Measurements from ENCODE around the gene CRLF3. TPM values are rescaled to one million over a fixed set of nuclear protein-coding genes. Genes with fewer than 3 reads are reported as not detected.
A peak's percentile ranks its signal among the peaks of the same experiment; 100 is the strongest.
"Not testable (repeated sequence)": the region's sequence is repeated elsewhere in the genome, so short reads cannot be mapped to it uniquely, and the experiment has no call there.

The CRLF3 gene
- total and polyA plus RNA-seq, 10 donors: 21.0 to 51.9 (median 48.4) TPM

DNA sequence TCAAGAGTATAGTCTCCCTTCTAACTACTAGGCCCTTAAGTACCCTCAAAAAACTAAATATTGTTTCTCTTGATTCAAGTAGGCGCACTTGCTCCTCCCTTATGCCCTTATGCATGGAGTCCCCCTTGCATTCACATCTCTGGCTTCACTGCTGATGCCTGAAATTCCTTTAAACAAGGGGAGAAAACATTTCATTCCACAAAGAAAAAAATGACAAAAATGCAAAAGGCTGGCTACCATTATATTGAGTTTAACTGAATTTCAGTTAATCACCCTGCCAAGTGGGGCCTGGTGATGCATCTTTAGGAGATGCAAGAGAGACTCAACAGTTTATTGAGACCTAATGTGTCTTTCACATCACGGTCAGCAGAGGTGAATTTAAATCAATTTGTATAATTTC, 35.6 kb downstream of the CRLF3 start:
- no peak overlapping the region for H3K4me3 ChIP-seq
- no peaks in the 10 kb centered on the region for H3K27me3 ChIP-seq (replicated peaks in 1 of 7)
- no peak for TF ChIP-seq POLR2A (IDR thresholded peaks at IDR 0.05)
- peak in 1 of 3 donors; percentile 6 for TF ChIP-seq POLR2AphosphoS5 (IDR thresholded peaks at IDR 0.05)
- intact Hi-C loops (cut with DNase I; ENCODE audit: low total_unique reads): no loop called here
- no peaks in the 10 kb centered on the region for H3K9me3 ChIP-seq
- peaks cover 0 to 100% (median 91%) of the 10 kb centered on the region in 6 donors for H3K36me3 ChIP-seq
- WGBS, 5 donors: 92 to 98% (median 96%) methylated on average over 2 of the region's 2 CpGs
- no peak for DNase-seq
- no peak overlapping the region for H3K27ac ChIP-seq
- no peaks in the 10 kb centered on the region for H3K4me1 ChIP-seq

DNA sequence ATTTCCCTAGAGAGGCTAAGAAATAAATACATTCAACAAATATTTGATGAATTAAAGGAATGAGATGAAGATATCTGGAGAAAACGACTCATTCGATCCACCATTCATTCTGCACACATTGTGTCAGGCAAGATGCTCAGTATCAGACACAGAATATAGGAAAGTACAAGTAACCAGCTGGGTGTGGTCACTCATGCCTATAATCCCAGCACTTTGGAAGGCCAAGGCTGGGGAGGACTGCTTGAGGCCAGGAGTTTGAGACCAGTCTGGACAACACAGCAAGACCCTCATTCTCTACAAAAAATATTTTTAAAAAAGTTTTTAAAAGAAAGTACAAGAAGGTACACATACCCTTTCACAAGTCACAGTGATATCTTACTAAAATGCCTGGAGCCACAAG, 42.3 kb downstream of the CRLF3 start:
- H3K36me3 ChIP-seq: peaks cover 0 to 94% (median 53%) of the 10 kb centered on the region in 6 donors
- DNase-seq: no peak
- H3K4me1 ChIP-seq: peaks cover 0 to 11% (median 0%) of the 10 kb centered on the region in 6 donors
- no peaks in the 10 kb centered on the region for H3K9me3 ChIP-seq
- 90 to 99% (median 92%) methylated on average over 2 of the region's 2 CpGs for WGBS, 5 donors
- intact Hi-C loops (cut with DNase I; ENCODE audit: low total_unique reads): no loop called here
- no peak overlapping the region for H3K4me3 ChIP-seq
- no peaks in the 10 kb centered on the region for H3K27me3 ChIP-seq (replicated peaks in 1 of 7)
- TF ChIP-seq, protein P1, sequence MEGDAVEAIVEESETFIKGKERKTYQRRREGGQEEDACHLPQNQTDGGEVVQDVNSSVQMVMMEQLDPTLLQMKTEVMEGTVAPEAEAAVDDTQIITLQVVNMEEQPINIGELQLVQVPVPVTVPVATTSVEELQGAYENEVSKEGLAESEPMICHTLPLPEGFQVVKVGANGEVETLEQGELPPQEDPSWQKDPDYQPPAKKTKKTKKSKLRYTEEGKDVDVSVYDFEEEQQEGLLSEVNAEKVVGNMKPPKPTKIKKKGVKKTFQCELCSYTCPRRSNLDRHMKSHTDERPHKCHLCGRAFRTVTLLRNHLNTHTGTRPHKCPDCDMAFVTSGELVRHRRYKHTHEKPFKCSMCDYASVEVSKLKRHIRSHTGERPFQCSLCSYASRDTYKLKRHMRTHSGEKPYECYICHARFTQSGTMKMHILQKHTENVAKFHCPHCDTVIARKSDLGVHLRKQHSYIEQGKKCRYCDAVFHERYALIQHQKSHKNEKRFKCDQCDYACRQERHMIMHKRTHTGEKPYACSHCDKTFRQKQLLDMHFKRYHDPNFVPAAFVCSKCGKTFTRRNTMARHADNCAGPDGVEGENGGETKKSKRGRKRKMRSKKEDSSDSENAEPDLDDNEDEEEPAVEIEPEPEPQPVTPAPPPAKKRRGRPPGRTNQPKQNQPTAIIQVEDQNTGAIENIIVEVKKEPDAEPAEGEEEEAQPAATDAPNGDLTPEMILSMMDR (IDR thresholded peaks at IDR 0.05 in 8 of 11, conservative IDR thresholded peaks at IDR 0.05 in 3 of 11): no peak
- H3K27ac ChIP-seq: no peak overlapping the region

DNA sequence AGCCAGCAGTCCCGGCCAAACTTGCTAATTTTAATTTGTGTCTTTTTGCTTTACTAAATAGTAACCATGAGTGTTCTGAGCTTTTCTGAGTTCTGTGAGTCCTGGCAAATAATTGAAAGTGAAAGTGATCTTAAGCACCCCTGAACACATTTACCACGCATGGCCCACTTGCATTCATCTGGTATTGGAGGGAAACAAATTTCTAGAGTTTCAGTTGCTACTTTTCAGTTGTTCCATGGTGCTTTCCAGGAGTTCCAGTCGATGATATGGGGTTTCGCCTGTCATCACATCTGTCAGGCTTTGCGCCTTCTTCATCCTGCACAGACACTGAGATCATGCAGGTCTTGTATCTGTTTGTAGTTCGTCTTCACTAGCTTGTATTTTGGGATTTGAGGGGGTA, 44.1 kb downstream of the CRLF3 start:
- TF ChIP-seq, protein P1 (IDR thresholded peaks at IDR 0.05 in 8 of 11, conservative IDR thresholded peaks at IDR 0.05 in 3 of 11): no peak
- no peak for TF ChIP-seq POLR2AphosphoS5 (IDR thresholded peaks at IDR 0.05)
- TF ChIP-seq POLR2A (IDR thresholded peaks at IDR 0.05): no peak
- no peak for DNase-seq
- Histone ChIP-seq H3K4me1 (peaks cover 0 to 11% (median 0%) of the 10 kb centered on the region in 6 donors), H3K27me3 (replicated peaks in 1 of 7) (no peaks in the 10 kb centered on the region), H3K9me3 (no peaks in the 10 kb centered on the region), H3K27ac (peak overlapping the region in 3 of 8 donors; percentile 13 to 45 (median 19)), H3K4me3 (no peak overlapping the region), H3K36me3 (peaks cover 0 to 93% (median 41%) of the 10 kb centered on the region in 6 donors)
- 75 to 87% (median 80%) methylated on average over 6 of the region's 6 CpGs for WGBS, 5 donors
- intact Hi-C loops (cut with DNase I; ENCODE audit: low total_unique reads): no loop called here

DNA sequence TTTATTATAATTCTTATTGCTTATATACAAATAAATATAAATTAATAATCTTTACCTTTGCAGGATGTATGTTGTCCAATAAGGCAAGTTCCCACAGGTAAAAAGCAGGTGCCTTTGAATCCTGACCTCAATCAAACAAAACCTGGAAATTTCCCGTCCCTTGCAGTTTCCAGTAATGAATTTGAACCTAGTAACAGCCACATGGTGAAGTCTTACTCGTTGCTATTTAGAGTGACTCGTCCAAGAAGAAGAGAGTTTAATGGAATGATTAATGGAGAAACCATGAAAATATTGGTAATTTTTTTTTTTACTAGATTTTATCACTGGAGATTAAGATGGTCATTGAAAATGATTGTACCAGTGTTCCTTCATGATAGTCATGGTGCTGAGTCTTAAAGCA, 55.7 kb downstream of the CRLF3 start:
- H3K4me1 ChIP-seq; intact Hi-C loops (cut with DNase I; ENCODE audit: low total_unique reads); H3K27me3 ChIP-seq (replicated peaks in 1 of 7); DNase-seq; H3K9me3 ChIP-seq; H3K27ac ChIP-seq; H3K4me3 ChIP-seq: not testable (repeated sequence)
- H3K36me3 ChIP-seq: peaks cover 0 to 94% (median 55%) of the 10 kb centered on the region in 6 donors
- WGBS, 5 donors: 69 to 91% (median 78%) methylated on average over 3 of the region's 3 CpGs

DNA sequence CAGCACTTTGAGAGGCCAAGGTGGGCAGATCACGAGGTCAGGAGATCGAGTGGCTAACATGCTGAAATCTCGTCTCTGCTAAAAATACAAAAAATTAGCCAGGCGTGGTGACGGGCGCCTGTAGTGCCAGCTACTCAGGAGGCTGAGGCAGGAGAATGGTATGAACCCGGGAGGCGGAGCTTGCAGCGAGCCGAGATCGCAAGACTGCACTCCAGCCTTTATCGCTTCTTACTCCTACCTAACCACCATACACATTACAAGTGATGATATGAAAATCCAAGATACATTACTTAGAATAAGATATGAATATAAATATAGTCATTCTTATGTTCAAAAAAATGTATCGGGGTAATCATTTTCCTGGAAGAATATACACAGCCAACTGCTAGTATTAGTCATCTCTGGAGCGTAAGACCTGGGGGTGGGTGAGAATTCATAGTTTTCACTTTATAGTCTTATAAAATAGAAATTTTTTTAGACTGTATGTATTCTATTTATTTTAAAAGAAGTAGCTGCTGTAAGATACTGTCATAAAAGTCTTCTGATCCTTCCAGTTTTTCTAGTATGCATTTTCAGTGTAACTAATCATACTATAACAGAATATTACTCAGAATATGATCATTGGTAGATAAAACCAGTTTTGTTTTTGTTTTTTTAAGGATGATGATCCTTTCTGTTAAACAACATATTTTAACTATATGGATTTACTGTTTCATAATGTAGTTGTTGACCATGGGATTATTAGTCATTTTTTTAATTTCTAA, 56.7 kb downstream of the CRLF3 start:
- H3K4me1 ChIP-seq; H3K4me3 ChIP-seq; DNase-seq; H3K27ac ChIP-seq; H3K9me3 ChIP-seq; intact Hi-C loops (cut with DNase I; ENCODE audit: low total_unique reads); H3K27me3 ChIP-seq (replicated peaks in 1 of 7): not testable (repeated sequence)
- 90 to 95% (median 92%) methylated on average over 14 of the region's 14 CpGs for WGBS, 5 donors
- H3K36me3 ChIP-seq: peaks cover 0 to 94% (median 58%) of the 10 kb centered on the region in 6 donors
